Subcutaneous adipose tissue (tissue), 4 donors: ENCODE data around the gene CARS1. TPM values are rescaled to one million over a fixed set of nuclear protein-coding genes. Genes with fewer than 3 reads are reported as not detected.

Source experiments
- CTCF ChIP-seq: fragments of 450-650 bp; IDR thresholded peaks from one replicate; pipeline ENCODE4 v1.5.1; 2016; ENCODE audit warnings: low read depth, mild to moderate bottlenecking, control low read depth, antibody characterized with exemption, moderate library complexity
- total RNA-seq, 4 donors: library from RNA; depleted of rRNA; stranded (reverse); fragments of >200 nt; gene quantifications; one replicate each; pipeline ENCODE4 v1.1.0, GENCODE V29; 2016

The CARS1 gene
- total RNA-seq, 4 donors from 2014 or later, result 30.4 to 59.5 (median 36.1) TPM

GRCh38 chr11:3087821-3088800 is 30.9 kb upstream of the CARS1 start:
- TF ChIP-seq CTCF, result no peak

- no peak for TF ChIP-seq CTCF
These were observed 30.1 kb upstream of the CARS1 start for GRCh38 chr11:3087373-3087772.

GRCh38 chr11:3086671-3087150 is 29.5 kb upstream of the CARS1 start:
- TF ChIP-seq CTCF, result no peak

GRCh38 chr11:3086114-3086513 is 28.9 kb upstream of the CARS1 start:
- no peak for TF ChIP-seq CTCF

GRCh38 chr11:3085052-3085451 is 27.8 kb upstream of the CARS1 start:
- no peak for TF ChIP-seq CTCF

- TF ChIP-seq CTCF, result no peak
These were observed 26.1 kb upstream of the CARS1 start for GRCh38 chr11:3083321-3083720.

- TF ChIP-seq CTCF, result no peak
These were observed 24.1 kb upstream of the CARS1 start for GRCh38 chr11:3081386-3081751.
